ENCODE data around the gene HGFAC. TPM values are rescaled to one million over a fixed set of nuclear protein-coding genes. Genes with fewer than 3 reads are reported as not detected.

Gene HGFAC
- polyA plus RNA-seq, 1 donor from 2014 or later, result 16.2 TPM

DNA sequence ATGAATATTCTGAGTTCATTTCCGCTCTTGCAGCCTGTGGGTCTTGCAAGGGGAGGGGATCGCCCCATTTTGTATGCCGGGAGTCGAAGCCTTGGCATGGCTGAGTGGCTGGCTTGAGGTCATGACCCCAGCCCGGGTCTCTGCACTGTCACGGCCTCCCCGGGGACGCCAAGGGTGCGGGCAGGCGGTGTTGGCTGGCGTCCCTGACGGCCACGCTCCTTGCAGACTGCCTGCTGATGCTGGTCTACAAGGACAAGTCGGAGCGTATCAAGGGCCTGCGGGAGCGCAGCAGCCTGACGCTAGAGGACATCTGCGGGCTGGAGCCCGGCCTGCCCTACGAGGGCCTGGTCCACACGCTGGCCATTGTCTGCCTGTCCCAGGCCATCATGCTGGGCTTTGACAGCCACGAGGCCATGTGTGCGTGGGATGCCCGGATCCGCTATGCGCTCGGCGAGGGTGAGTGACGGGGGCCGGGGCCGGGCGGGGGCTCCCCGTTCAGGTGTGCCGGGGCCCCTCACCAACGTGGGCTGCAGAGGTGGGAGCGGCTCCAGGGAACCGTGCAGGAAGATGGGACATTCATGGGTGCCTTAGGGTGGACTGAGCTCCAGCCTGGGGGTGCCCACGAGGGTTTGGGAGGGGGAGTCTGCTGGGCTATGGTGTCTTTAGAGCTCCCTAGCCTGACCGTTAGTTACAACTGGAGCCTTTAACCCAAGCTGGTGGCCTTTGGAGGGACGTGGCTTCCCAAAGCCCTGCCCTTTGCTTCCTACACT lies 31.6 kb downstream of the HGFAC start:
- H3F3A ChIP-seq (ENCODE audit: insufficient read depth, low read length, poor library complexity, severe bottlenecking), result no peaks in the 10 kb centered on the region
- H3K27ac ChIP-seq (ENCODE audit: low read length), result no peak overlapping the region
- no peaks in the 10 kb centered on the region for H3K9me3 ChIP-seq (ENCODE audit: low read length)
- no peak overlapping the region for H3K4me2 ChIP-seq (ENCODE audit: low read length)
- H3K9me2 ChIP-seq (ENCODE audit: insufficient read depth, low read length), result no peaks in the 10 kb centered on the region
- H3K36me3 ChIP-seq (ENCODE audit: insufficient read depth, low read length), result no peaks in the 10 kb centered on the region
- no peak overlapping the region for H2AFZ ChIP-seq (ENCODE audit: low read depth, low read length)
- H4K20me1 ChIP-seq (ENCODE audit: insufficient read depth), result no peaks in the 10 kb centered on the region
- no peaks in the 10 kb centered on the region for H3K79me2 ChIP-seq (replicated peaks; ENCODE audit: insufficient read depth, low read length)
- no peaks in the 10 kb centered on the region for H3K27me3 ChIP-seq (ENCODE audit: insufficient read depth, low read depth, low read length)
- H3K4me3 ChIP-seq (ENCODE audit: low read length), result no peak overlapping the region
- TF ChIP-seq EZH2 (IDR thresholded peaks at IDR 0.05; ENCODE audit: borderline replicate concordance, insufficient read depth, low read length, poor library complexity, severe bottlenecking), result no peak
- TF ChIP-seq SMC3 (conservative IDR thresholded peaks at IDR 0.05; ENCODE audit: poor library complexity), result no peak
- TF ChIP-seq EP300 (conservative IDR thresholded peaks at IDR 0.05; ENCODE audit: poor library complexity, severe bottlenecking), result no peak
- no peak for TF ChIP-seq TAF1 (IDR thresholded peaks at IDR 0.05; ENCODE audit: low read depth)
- TF ChIP-seq MXI1 (conservative IDR thresholded peaks at IDR 0.05; ENCODE audit: poor library complexity, severe bottlenecking), result no peak
- TF ChIP-seq POLR2AphosphoS5 (IDR thresholded peaks at IDR 0.05), result no peak
- TF ChIP-seq, protein P1, sequence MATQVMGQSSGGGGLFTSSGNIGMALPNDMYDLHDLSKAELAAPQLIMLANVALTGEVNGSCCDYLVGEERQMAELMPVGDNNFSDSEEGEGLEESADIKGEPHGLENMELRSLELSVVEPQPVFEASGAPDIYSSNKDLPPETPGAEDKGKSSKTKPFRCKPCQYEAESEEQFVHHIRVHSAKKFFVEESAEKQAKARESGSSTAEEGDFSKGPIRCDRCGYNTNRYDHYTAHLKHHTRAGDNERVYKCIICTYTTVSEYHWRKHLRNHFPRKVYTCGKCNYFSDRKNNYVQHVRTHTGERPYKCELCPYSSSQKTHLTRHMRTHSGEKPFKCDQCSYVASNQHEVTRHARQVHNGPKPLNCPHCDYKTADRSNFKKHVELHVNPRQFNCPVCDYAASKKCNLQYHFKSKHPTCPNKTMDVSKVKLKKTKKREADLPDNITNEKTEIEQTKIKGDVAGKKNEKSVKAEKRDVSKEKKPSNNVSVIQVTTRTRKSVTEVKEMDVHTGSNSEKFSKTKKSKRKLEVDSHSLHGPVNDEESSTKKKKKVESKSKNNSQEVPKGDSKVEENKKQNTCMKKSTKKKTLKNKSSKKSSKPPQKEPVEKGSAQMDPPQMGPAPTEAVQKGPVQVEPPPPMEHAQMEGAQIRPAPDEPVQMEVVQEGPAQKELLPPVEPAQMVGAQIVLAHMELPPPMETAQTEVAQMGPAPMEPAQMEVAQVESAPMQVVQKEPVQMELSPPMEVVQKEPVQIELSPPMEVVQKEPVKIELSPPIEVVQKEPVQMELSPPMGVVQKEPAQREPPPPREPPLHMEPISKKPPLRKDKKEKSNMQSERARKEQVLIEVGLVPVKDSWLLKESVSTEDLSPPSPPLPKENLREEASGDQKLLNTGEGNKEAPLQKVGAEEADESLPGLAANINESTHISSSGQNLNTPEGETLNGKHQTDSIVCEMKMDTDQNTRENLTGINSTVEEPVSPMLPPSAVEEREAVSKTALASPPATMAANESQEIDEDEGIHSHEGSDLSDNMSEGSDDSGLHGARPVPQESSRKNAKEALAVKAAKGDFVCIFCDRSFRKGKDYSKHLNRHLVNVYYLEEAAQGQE (IDR thresholded peaks at IDR 0.05; ENCODE audit: borderline replicate concordance), result no peak
- TF ChIP-seq, protein P2, sequence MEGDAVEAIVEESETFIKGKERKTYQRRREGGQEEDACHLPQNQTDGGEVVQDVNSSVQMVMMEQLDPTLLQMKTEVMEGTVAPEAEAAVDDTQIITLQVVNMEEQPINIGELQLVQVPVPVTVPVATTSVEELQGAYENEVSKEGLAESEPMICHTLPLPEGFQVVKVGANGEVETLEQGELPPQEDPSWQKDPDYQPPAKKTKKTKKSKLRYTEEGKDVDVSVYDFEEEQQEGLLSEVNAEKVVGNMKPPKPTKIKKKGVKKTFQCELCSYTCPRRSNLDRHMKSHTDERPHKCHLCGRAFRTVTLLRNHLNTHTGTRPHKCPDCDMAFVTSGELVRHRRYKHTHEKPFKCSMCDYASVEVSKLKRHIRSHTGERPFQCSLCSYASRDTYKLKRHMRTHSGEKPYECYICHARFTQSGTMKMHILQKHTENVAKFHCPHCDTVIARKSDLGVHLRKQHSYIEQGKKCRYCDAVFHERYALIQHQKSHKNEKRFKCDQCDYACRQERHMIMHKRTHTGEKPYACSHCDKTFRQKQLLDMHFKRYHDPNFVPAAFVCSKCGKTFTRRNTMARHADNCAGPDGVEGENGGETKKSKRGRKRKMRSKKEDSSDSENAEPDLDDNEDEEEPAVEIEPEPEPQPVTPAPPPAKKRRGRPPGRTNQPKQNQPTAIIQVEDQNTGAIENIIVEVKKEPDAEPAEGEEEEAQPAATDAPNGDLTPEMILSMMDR (IDR thresholded peaks at IDR 0.05; ENCODE audit: poor library complexity, severe bottlenecking), result no peak
- no peak for TF ChIP-seq RAD21 (conservative IDR thresholded peaks at IDR 0.05)
- H3K9ac ChIP-seq (ENCODE audit: low read length), result no peak overlapping the region

- H3K36me3 ChIP-seq (ENCODE audit: insufficient read depth, low read length), result no peaks in the 10 kb centered on the region
- no peak overlapping the region for H3K4me3 ChIP-seq (ENCODE audit: low read length)
- no peaks in the 10 kb centered on the region for H3K9me3 ChIP-seq (ENCODE audit: low read length)
- H3F3A ChIP-seq (ENCODE audit: insufficient read depth, low read length, poor library complexity, severe bottlenecking), result no peaks in the 10 kb centered on the region
- no peaks in the 10 kb centered on the region for H4K20me1 ChIP-seq (ENCODE audit: insufficient read depth)
- H3K27me3 ChIP-seq (ENCODE audit: insufficient read depth, low read depth, low read length), result no peaks in the 10 kb centered on the region
- no peaks in the 10 kb centered on the region for H3K9me2 ChIP-seq (ENCODE audit: insufficient read depth, low read length)
- no peak overlapping the region for H2AFZ ChIP-seq (ENCODE audit: low read depth, low read length)
- H3K79me2 ChIP-seq (replicated peaks; ENCODE audit: insufficient read depth, low read length), result no peaks in the 10 kb centered on the region
- TF ChIP-seq EP300 (conservative IDR thresholded peaks at IDR 0.05; ENCODE audit: poor library complexity, severe bottlenecking) (no peak), MXI1 (conservative IDR thresholded peaks at IDR 0.05; ENCODE audit: poor library complexity, severe bottlenecking) (no peak), EZH2 (IDR thresholded peaks at IDR 0.05; ENCODE audit: borderline replicate concordance, insufficient read depth, low read length, poor library complexity, severe bottlenecking) (no peak), POLR2AphosphoS5 (IDR thresholded peaks at IDR 0.05) (no peak), RAD21 (conservative IDR thresholded peaks at IDR 0.05) (no peak), TAF1 (IDR thresholded peaks at IDR 0.05; ENCODE audit: low read depth) (no peak), SMC3 (conservative IDR thresholded peaks at IDR 0.05; ENCODE audit: poor library complexity) (no peak)
- TF ChIP-seq, protein P1 (IDR thresholded peaks at IDR 0.05; ENCODE audit: borderline replicate concordance), result no peak
- TF ChIP-seq, protein P2 (IDR thresholded peaks at IDR 0.05; ENCODE audit: poor library complexity, severe bottlenecking), result no peak
- no peak overlapping the region for H3K9ac ChIP-seq (ENCODE audit: low read length)
- H3K27ac ChIP-seq (ENCODE audit: low read length), result no peak overlapping the region
- H3K4me2 ChIP-seq (ENCODE audit: low read length), result no peak overlapping the region
Measured at GRCh38 chr4:3473996-3474765, 32.4 kb downstream of the HGFAC start.

Data from neural cell (in vitro differentiated cells).